ENCODE data around the gene PEX7. TPM values are rescaled to one million over a fixed set of nuclear protein-coding genes. Genes with fewer than 3 reads are reported as not detected.
"Not testable (repeated sequence)": the region's sequence is repeated elsewhere in the genome, so short reads cannot be mapped to it uniquely, and the experiment has no call there.

The PEX7 gene
- total and polyA plus RNA-seq, 12 donors: 2.9 to 20.6 (median 15.5) TPM

GRCh38 chr6:136893187-136893586 lies 70.8 kb downstream of the PEX7 start:
- Histone ChIP-seq H3K9me3 (no peaks in the 10 kb centered on the region), H3K27me3 (no peaks in the 10 kb centered on the region), H3K4me1 (peaks cover 0 to 10% (median 5%) of the 10 kb centered on the region in 9 donors), H3K36me3 (peaks cover 0 to 4% (median 0%) of the 10 kb centered on the region in 9 donors), H3K4me3 (no peak overlapping the region), H3K27ac (no peak overlapping the region)
- ATAC-seq (no peak), DNase-seq (no peak)
- intact Hi-C loops (cut with DNase I): no loop called here
- TF ChIP-seq, protein P1, sequence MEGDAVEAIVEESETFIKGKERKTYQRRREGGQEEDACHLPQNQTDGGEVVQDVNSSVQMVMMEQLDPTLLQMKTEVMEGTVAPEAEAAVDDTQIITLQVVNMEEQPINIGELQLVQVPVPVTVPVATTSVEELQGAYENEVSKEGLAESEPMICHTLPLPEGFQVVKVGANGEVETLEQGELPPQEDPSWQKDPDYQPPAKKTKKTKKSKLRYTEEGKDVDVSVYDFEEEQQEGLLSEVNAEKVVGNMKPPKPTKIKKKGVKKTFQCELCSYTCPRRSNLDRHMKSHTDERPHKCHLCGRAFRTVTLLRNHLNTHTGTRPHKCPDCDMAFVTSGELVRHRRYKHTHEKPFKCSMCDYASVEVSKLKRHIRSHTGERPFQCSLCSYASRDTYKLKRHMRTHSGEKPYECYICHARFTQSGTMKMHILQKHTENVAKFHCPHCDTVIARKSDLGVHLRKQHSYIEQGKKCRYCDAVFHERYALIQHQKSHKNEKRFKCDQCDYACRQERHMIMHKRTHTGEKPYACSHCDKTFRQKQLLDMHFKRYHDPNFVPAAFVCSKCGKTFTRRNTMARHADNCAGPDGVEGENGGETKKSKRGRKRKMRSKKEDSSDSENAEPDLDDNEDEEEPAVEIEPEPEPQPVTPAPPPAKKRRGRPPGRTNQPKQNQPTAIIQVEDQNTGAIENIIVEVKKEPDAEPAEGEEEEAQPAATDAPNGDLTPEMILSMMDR (IDR thresholded peaks at IDR 0.05): no peak
- 73 to 79% methylated on average over 5 of the region's 5 CpGs for WGBS, 2 donors

DNA sequence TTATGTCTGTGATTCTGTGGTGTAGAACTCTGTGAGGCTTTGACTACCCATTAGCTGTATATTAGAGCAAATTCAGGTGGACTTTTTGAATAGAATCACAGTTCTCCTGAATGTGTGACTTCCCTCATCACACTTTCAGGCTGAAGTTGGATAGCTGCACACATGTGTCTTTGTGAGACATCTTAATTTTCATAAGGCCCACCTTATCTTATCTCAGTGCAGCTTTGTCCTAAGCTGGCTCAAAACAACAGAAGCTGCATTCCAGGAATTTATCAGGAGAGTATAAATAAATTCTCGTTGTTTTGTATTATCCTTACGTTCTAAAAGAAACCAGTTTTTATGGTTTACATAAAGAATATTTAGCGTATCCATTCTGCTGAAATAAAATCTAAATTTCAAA lies 73.5 kb downstream of the PEX7 start:
- Histone ChIP-seq H3K9me3 (no peaks in the 10 kb centered on the region), H3K4me1 (peaks cover 0 to 10% (median 3%) of the 10 kb centered on the region in 9 donors), H3K36me3 (peaks cover 0 to 29% (median 0%) of the 10 kb centered on the region in 9 donors), H3K27me3 (no peaks in the 10 kb centered on the region), H3K27ac (no peak overlapping the region), H3K4me3 (no peak overlapping the region)
- TF ChIP-seq, protein P1 (IDR thresholded peaks at IDR 0.05): no peak
- ATAC-seq (no peak), DNase-seq (no peak)
- WGBS, 2 donors: 52 to 60% methylated on average over 3 of the region's 3 CpGs
- intact Hi-C loops (cut with DNase I): no loop called here

GRCh38 chr6:136897071-136897470 lies 74.7 kb downstream of the PEX7 start:
- DNase-seq (no peak), ATAC-seq (no peak)
- WGBS, 2 donors: 97 to 98% methylated on average over 1 of the region's 1 CpG
- H3K36me3 ChIP-seq: peaks cover 0 to 36% (median 0%) of the 10 kb centered on the region in 9 donors
- intact Hi-C loops (cut with DNase I): no loop called here
- TF ChIP-seq, protein P1 (IDR thresholded peaks at IDR 0.05): no peak
- peaks cover 0 to 20% (median 3%) of the 10 kb centered on the region in 9 donors for H3K4me1 ChIP-seq
- no peaks in the 10 kb centered on the region for H3K27me3 ChIP-seq
- no peak overlapping the region for H3K4me3 ChIP-seq
- no peaks in the 10 kb centered on the region for H3K9me3 ChIP-seq
- no peak overlapping the region for H3K27ac ChIP-seq

- Histone ChIP-seq H3K4me1 (peaks cover 0 to 17% (median 0%) of the 10 kb centered on the region in 9 donors), H3K36me3 (peaks cover 0 to 70% (median 4%) of the 10 kb centered on the region in 9 donors), H3K9me3 (no peaks in the 10 kb centered on the region), H3K27ac (no peak overlapping the region), H3K4me3 (no peak overlapping the region), H3K27me3 (no peaks in the 10 kb centered on the region)
- ATAC-seq (no peak), DNase-seq (no peak)
- TF ChIP-seq, protein P1 (IDR thresholded peaks at IDR 0.05): no peak
- intact Hi-C loops (cut with DNase I): no loop called here
- 93 to 95% methylated on average over 5 of the region's 5 CpGs for WGBS, 2 donors
These were observed 78.9 kb downstream of the PEX7 start for GRCh38 chr6:136901212-136901784.

DNA sequence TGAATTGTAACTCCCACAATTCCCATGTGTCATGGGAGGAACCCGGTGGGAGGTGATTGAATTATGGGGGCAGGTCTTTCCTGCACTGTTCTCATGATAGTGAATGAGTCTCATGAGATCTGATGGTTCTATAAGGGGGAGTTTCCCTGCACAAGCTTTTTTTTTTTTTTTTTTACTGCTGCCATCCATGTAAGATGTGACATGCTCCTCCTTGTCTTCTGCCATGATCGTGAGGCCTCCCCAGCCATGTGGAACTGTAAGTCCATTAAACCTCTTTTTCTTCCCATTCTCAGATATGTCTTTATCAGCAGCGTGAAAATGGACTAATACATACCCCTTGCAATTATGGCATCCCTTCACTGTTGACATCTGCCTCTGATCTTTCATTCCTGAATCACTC lies 82.1 kb downstream of the PEX7 start:
- ATAC-seq; intact Hi-C loops (cut with DNase I); H3K9me3 ChIP-seq; DNase-seq; H3K27ac ChIP-seq; H3K27me3 ChIP-seq; H3K4me3 ChIP-seq: not testable (repeated sequence)
- 93 to 96% methylated on average over 3 of the region's 3 CpGs for WGBS, 2 donors
- Histone ChIP-seq H3K4me1 (peaks cover 0 to 15% (median 0%) of the 10 kb centered on the region in 9 donors), H3K36me3 (peaks cover 0 to 63% (median 4%) of the 10 kb centered on the region in 9 donors)

All from heart right ventricle (tissue), 16 donors.